SK-N-SH treated with all-trans-retinoic acid at 6 μM for 48 hours (cell line): Measurements from ENCODE around the gene APCDD1L.
"Not testable (repeated sequence)": the region's sequence is repeated elsewhere in the genome, so short reads cannot be mapped to it uniquely, and the experiment has no call there.

Source experiments
- ATAC-seq: fragments of 200-7000 bp; cut with Tn5 transposase; 3 replicates; pipeline ENCODE4 v1.9.1; 2020; ENCODE audit warnings: mild to moderate bottlenecking, moderate library complexity
- ARNTL ChIP-seq: fragments of 450-650 bp; formaldehyde crosslinking; IDR thresholded peaks from 2 replicates; pipeline ENCODE4 v1.5.0; 2020; ENCODE audit warnings: low read depth, mild to moderate bottlenecking, moderate library complexity, borderline replicate concordance
- BACH2 ChIP-seq: fragments of 250-450 bp; sonication (Bioruptor Pico); IDR thresholded peaks from 2 replicates; pipeline ENCODE4 v1.9.0; 2021; ENCODE audit warnings: mild to moderate bottlenecking, borderline replicate concordance
- CSDC2 ChIP-seq: fragments of 250-450 bp; sonication (Bioruptor Pico); IDR thresholded peaks from 2 replicates; pipeline ENCODE4 v1.5.0; 2020; ENCODE audit warnings: mild to moderate bottlenecking, moderate library complexity
- ESRRG ChIP-seq: fragments of 250-450 bp; sonication (Bioruptor Pico); IDR thresholded peaks from 2 replicates; pipeline ENCODE4 v1.6.1; 2021; ENCODE audit warnings: mild to moderate bottlenecking
- ISL1 ChIP-seq: fragments of 250-450 bp; sonication (Bioruptor Pico); IDR thresholded peaks from 2 replicates; pipeline ENCODE4 v2.1.2; 2022; ENCODE audit warnings: mild to moderate bottlenecking, moderate library complexity
- OSR1 ChIP-seq: fragments of 250-450 bp; sonication (Bioruptor Pico); IDR thresholded peaks from 2 replicates; pipeline ENCODE4 v1.8.0; 2022; ENCODE audit warnings: moderate library complexity, mild to moderate bottlenecking, inconsistent platforms
- PPARA ChIP-seq: fragments of 250-450 bp; sonication (Bioruptor Pico); IDR thresholded peaks from 2 replicates; pipeline ENCODE4 v1.5.0; 2020; ENCODE audit warnings: mild to moderate bottlenecking, borderline replicate concordance
- RARB ChIP-seq: fragments of 250-450 bp; sonication (Bioruptor Pico); IDR thresholded peaks from 2 replicates; pipeline ENCODE4 v1.8.0; 2021; ENCODE audit warnings: mild to moderate bottlenecking, moderate library complexity
- TCF4 ChIP-seq: fragments of 250-450 bp; sonication (Bioruptor Pico); IDR thresholded peaks from 2 replicates; pipeline ENCODE4 v1.8.0; 2021; ENCODE audit warnings: mild to moderate bottlenecking, moderate library complexity, borderline replicate concordance
- TOX ChIP-seq: fragments of 250-450 bp; sonication (Bioruptor Pico); IDR thresholded peaks from 2 replicates; pipeline ENCODE4 v1.8.0; 2021; ENCODE audit warnings: mild to moderate bottlenecking, moderate library complexity, borderline replicate concordance
- ZC3H10 ChIP-seq: fragments of 250-450 bp; sonication (Bioruptor Pico); IDR thresholded peaks from 2 replicates; pipeline ENCODE4 v1.5.1; 2021; ENCODE audit warnings: mild to moderate bottlenecking, moderate library complexity
- ZFP30 ChIP-seq: fragments of 450-650 bp; formaldehyde crosslinking; IDR thresholded peaks from 2 replicates; pipeline ENCODE4 v1.5.0; 2022; ENCODE audit warnings: mild to moderate bottlenecking, moderate library complexity
- ZNF565 ChIP-seq: fragments of 450-650 bp; formaldehyde crosslinking; conservative IDR thresholded peaks from 2 replicates; pipeline ENCODE4 v1.5.0; 2020; ENCODE audit warnings: low read depth, mild to moderate bottlenecking, moderate library complexity
- ZNF70 ChIP-seq: fragments of 450-650 bp; formaldehyde crosslinking; IDR thresholded peaks from 2 replicates; pipeline ENCODE4 v1.5.0; 2020; ENCODE audit warnings: mild to moderate bottlenecking, moderate library complexity
- ZNF8 ChIP-seq: fragments of 450-650 bp; formaldehyde crosslinking; IDR thresholded peaks from 2 replicates; pipeline ENCODE4 v1.5.0; 2020; ENCODE audit warnings: mild to moderate bottlenecking, moderate library complexity
- TF ChIP-seq, protein P1 (sequence below): fragments of 250-450 bp; sonication (Bioruptor Pico); IDR thresholded peaks from 2 replicates; pipeline ENCODE4 v1.5.1; 2021; ENCODE audit warnings: mild to moderate bottlenecking, moderate library complexity
- TF ChIP-seq, protein P2 (sequence below): fragments of 250-450 bp; sonication (Bioruptor Pico); IDR thresholded peaks from 2 replicates; pipeline ENCODE4 v1.8.0; 2021; ENCODE audit warnings: low read depth, mild to moderate bottlenecking, moderate library complexity, borderline replicate concordance
- TF ChIP-seq, protein P3 (sequence below): fragments of 250-450 bp; sonication (Bioruptor Pico); IDR thresholded peaks from 2 replicates; pipeline ENCODE4 v1.5.1; 2020; ENCODE audit warnings: low read depth, mild to moderate bottlenecking, moderate library complexity

Gene APCDD1L

DNA sequence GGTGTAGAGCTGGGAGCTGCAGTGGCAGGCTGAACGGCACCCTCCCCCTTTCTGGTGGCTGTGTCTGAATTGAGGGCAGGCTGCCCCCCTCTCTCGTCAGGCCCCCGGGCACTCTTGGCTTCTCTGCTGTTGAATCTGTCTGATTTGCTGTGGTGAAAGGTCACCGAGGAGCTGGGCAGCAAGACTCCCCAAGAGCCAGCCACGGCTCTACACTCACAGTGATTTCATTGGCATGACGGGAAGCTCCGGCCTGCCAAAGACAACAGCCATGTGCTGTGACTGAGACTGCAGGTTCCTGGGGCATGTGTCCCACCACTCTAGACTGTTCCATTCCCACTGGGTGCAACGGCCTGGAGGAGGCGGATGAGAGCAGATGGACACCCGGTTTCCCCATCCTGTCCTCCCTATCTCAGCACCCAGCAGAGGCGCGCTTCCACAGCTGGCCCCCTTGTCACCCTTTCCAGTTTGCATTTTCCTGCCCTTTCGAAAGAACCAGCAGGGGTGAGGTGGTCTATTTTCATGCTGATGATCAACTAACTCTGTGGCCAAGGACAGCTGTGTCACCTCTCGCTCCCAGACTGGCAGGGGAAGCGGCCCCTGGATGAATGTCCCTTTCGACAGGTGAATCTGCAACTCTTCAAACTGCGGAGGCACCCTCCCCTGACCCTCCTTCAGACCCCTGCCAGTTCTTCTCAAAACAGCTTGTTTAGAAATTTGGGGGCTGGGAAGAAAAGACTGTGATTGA is 2.2 kb downstream of the APCDD1L start:
- no peak for TF ChIP-seq ZFP30 (CRISPR knock-in tag)
- ATAC-seq: no peak

DNA sequence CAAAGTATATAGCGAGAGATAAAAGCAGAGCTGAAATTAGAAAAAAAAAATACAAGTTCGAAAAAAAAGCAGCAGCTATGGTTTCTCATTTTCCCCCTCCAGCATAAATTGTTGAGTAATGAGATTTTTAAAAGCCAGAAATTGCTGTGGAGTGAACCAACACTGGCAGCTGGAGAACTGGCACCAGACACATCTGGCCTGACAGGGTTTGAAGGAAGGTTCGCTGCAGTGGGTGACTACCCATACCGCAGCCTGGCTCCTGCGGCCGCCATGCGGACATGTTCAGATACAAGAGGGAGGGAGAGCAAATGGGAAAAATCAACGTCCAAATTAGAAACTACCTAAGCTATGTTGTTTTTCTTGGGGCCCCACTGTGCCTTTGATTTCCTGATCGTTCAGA is 3.3 kb downstream of the APCDD1L start:
- TF ChIP-seq, protein P1, sequence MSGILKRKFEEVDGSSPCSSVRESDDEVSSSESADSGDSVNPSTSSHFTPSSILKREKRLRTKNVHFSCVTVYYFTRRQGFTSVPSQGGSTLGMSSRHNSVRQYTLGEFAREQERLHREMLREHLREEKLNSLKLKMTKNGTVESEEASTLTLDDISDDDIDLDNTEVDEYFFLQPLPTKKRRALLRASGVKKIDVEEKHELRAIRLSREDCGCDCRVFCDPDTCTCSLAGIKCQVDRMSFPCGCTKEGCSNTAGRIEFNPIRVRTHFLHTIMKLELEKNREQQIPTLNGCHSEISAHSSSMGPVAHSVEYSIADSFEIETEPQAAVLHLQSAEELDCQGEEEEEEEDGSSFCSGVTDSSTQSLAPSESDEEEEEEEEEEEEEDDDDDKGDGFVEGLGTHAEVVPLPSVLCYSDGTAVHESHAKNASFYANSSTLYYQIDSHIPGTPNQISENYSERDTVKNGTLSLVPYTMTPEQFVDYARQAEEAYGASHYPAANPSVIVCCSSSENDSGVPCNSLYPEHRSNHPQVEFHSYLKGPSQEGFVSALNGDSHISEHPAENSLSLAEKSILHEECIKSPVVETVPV (CRISPR knock-in tag): no peak
- TF ChIP-seq ISL1 (no peak), ZFP30 (CRISPR knock-in tag) (no peak), ZC3H10 (CRISPR knock-in tag) (no peak), BACH2 (CRISPR knock-in tag) (no peak), ESRRG (no peak), CSDC2 (CRISPR knock-in tag) (no peak), ZNF70 (CRISPR knock-in tag) (no peak), ZNF565 (no peak), ZNF8 (no peak), ARNTL (CRISPR knock-in tag) (no peak), TCF4 (CRISPR knock-in tag) (no peak), TOX (CRISPR knock-in tag) (no peak)
- TF ChIP-seq, protein P2, sequence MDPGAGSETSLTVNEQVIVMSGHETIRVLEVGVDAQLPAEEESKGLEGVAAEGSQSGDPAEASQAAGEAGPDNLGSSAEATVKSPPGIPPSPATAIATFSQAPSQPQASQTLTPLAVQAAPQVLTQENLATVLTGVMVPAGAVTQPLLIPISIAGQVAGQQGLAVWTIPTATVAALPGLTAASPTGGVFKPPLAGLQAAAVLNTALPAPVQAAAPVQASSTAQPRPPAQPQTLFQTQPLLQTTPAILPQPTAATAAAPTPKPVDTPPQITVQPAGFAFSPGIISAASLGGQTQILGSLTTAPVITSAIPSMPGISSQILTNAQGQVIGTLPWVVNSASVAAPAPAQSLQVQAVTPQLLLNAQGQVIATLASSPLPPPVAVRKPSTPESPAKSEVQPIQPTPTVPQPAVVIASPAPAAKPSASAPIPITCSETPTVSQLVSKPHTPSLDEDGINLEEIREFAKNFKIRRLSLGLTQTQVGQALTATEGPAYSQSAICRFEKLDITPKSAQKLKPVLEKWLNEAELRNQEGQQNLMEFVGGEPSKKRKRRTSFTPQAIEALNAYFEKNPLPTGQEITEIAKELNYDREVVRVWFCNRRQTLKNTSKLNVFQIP: no peak
- TF ChIP-seq, protein P3, sequence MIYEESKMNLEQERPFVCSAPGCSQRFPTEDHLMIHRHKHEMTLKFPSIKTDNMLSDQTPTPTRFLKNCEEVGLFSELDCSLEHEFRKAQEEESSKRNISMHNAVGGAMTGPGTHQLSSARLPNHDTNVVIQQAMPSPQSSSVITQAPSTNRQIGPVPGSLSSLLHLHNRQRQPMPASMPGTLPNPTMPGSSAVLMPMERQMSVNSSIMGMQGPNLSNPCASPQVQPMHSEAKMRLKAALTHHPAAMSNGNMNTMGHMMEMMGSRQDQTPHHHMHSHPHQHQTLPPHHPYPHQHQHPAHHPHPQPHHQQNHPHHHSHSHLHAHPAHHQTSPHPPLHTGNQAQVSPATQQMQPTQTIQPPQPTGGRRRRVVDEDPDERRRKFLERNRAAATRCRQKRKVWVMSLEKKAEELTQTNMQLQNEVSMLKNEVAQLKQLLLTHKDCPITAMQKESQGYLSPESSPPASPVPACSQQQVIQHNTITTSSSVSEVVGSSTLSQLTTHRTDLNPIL: no peak
- ATAC-seq: no peak

DNA sequence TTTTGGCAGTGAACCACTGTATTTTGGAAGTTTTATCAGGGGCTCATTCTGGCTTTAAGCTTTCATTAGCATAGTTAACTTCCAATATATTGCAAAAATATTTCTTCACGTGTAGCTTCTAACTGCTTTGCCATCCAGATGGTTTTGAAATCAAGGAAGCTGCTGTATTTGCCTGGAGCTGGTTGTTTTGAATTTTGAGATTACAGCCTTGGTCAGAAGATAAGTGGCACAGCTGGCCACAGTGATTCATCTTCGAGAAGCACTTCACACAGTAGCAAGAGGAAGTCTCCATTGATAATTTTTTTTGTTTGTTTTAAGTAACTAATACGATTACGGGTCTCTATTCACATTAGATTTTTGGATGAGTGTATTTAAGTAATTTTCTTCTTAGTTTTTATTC is 3.8 kb downstream of the APCDD1L start:
- no peak for ATAC-seq

DNA sequence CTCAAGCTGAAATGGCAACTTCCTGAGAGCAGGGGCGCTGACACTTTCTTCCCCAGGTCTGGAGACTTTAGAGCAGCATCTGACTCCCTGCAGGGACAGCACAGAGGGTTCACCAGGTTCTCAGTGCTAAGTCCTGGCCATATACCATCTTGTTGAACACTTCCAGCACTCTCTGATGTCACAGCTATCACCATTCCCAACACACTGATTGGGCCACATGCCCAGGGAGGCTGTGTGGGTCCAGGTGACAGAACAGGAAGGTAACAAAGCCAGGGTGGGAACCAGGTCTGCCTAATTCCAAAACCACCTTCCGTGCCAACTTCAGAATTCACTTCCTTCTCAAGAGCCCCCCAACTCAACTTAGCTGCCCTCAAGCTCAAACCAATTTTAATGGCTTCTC is 4.3 kb downstream of the APCDD1L start:
- TF ChIP-seq, protein P2: no peak
- TF ChIP-seq, protein P3: no peak
- no peak for TF ChIP-seq ZFP30 (CRISPR knock-in tag)

More for the DNA sequence above, 3.8 kb downstream of the APCDD1L start:
- TF ChIP-seq ZNF70 (CRISPR knock-in tag) (no peak), TCF4 (CRISPR knock-in tag) (peak; percentile 12; the same call in 1 of the 2 replicates)
- TF ChIP-seq, all 23 proteins: peak for 1

DNA sequence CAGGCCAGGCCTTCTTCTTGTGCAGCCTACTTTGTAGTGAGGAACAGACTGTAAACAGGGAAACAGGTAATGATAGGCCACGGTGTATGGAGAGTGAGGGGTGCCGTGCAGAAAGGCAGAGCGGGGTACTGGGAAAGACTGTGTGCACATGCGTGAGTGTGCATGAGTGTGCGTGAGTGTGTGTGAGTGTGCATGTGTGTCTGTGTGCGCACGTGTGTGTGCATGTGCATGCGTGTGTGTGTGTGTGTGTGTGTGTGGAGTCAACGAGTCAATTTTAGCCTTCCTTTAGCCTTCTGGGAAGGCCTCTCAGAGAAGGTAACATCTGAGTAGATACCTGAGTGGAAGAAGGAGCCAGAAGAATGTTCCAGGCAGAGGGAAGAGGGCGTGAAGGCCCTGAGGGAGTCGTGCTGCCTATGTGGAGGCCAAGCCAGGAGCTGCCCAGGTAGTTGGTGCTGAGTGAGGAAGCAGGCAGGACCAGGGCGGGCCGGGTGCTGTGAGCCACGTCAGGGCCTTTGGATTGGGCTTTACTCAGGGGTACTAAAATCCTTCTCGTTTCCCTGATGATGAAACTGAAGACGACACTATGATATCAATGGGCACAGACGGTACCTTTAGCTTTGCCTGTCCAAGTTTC is 6.3 kb downstream of the APCDD1L start:
- TF ChIP-seq RARB (CRISPR knock-in tag): no peak
- no peak for TF ChIP-seq TOX (CRISPR knock-in tag)
- no peak for TF ChIP-seq ZNF70 (CRISPR knock-in tag)
- TF ChIP-seq, protein P3: no peak
- TF ChIP-seq OSR1 (CRISPR knock-in tag): no peak
- TF ChIP-seq, protein P2: no peak
- TF ChIP-seq ESRRG: no peak
- no peak for TF ChIP-seq ZNF8
- TF ChIP-seq ISL1: no peak
- TF ChIP-seq CSDC2 (CRISPR knock-in tag): no peak
- TF ChIP-seq, protein P1 (CRISPR knock-in tag): no peak
- TF ChIP-seq TCF4 (CRISPR knock-in tag): no peak
- TF ChIP-seq ZFP30 (CRISPR knock-in tag): no peak
- TF ChIP-seq ARNTL (CRISPR knock-in tag): no peak
- TF ChIP-seq PPARA (CRISPR knock-in tag): no peak
- TF ChIP-seq, all 23 proteins: peak for 0
- no peak for ATAC-seq

More for the DNA sequence above, 4.3 kb downstream of the APCDD1L start:
- ATAC-seq: no peak

DNA sequence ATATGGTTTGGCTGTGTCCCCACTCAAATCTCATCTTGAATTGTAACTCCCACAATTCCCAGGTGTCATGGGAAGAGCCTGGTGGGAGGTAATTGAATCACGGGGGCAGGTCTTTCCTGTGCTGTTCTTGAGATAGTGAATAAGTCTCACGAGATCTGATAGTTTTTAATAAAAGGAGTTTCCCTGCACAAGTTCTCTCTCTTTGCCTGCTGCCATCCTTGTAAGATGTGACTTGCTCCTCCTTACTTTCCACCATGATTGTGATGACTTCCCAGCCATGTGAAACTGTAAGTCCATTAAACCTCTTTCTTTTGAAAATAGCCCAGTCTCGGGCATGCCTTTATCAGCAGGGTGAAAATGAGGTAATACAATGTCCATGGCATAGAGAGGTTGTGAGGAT is 8.2 kb downstream of the APCDD1L start:
- not testable (repeated sequence) for ATAC-seq
